Putamen (tissue), 1 donor: ENCODE measurements around the gene URI1.

ENCODE experiments used
- DNase-seq: peaks from one replicate; pipeline ENCODE4 v3.0.0-alpha.2; 2016; ENCODE audit warnings: low spot score

The URI1 gene

GRCh38 chr19:29971648-29972047 is 29.6 kb downstream of the URI1 start:
- DNase-seq, result no peak

GRCh38 chr19:29974701-29975100 is 32.7 kb downstream of the URI1 start:
- DNase-seq, result no peak

GRCh38 chr19:29976151-29976943 is 34.3 kb downstream of the URI1 start:
- no peak for DNase-seq

- no peak for DNase-seq
Observed at GRCh38 chr19:29978080-29978479, 36.0 kb downstream of the URI1 start.

GRCh38 chr19:29983568-29983967 is 41.5 kb downstream of the URI1 start:
- DNase-seq, result no peak

- DNase-seq, result no peak
Observed at GRCh38 chr19:29985196-29985595, 43.2 kb downstream of the URI1 start.

- DNase-seq, result no peak
Observed at GRCh38 chr19:29988351-29988750, 46.3 kb downstream of the URI1 start.

- DNase-seq, result no peak
Observed at GRCh38 chr19:29992233-29992867, 50.3 kb downstream of the URI1 start.

GRCh38 chr19:29999490-29999889 is 57.5 kb downstream of the URI1 start:
- no peak for DNase-seq

GRCh38 chr19:30000862-30001261 is 58.8 kb downstream of the URI1 start:
- no peak for DNase-seq

- no peak for DNase-seq
Observed at GRCh38 chr19:30001301-30001700, 59.3 kb downstream of the URI1 start.

- DNase-seq, result no peak
Observed at GRCh38 chr19:30001791-30002190, 59.8 kb downstream of the URI1 start.

- no peak for DNase-seq
Observed at GRCh38 chr19:30003866-30004265, 61.8 kb downstream of the URI1 start.

- DNase-seq, result no peak
Observed at GRCh38 chr19:30004403-30004802, 62.4 kb downstream of the URI1 start.

GRCh38 chr19:30006207-30006606 is 64.2 kb downstream of the URI1 start:
- DNase-seq, result no peak

- DNase-seq, result no peak
Observed at GRCh38 chr19:30008169-30008568, 66.1 kb downstream of the URI1 start.

- DNase-seq, result no peak
Observed at GRCh38 chr19:30009013-30009412, 67.0 kb downstream of the URI1 start.

- no peak for DNase-seq
Observed at GRCh38 chr19:30011051-30011578, 69.1 kb downstream of the URI1 start.

- DNase-seq, result peak; percentile 5
Observed at GRCh38 chr19:30014770-30015169, 72.7 kb downstream of the URI1 start.

GRCh38 chr19:30017172-30017571 is 75.1 kb downstream of the URI1 start:
- DNase-seq, result no peak

GRCh38 chr19:30020189-30020588 is 78.2 kb downstream of the URI1 start:
- no peak for DNase-seq

- DNase-seq, result no peak
Observed at GRCh38 chr19:30022659-30023058, 80.6 kb downstream of the URI1 start.

GRCh38 chr19:30023330-30023729 is 81.3 kb downstream of the URI1 start:
- no peak for DNase-seq
